Nasal cavity respiratory epithelium epithelial cell of viscerocranial mucosa (primary cell): ENCODE measurements around the gene ZNF710. TPM values are rescaled to one million over a fixed set of nuclear protein-coding genes. Genes with fewer than 3 reads are reported as not detected.

Source experiments
- total RNA-seq: library from RNA; depleted of rRNA; stranded (reverse); fragments of >200 nt; gene quantifications from 2 replicates; pipeline ENCODE4 v1.2.3, GENCODE V29; 2014

ZNF710 gene
- 12.6 and 17.2 TPM in 2 replicates for total RNA-seq

GRCh38 chr15:90001062-90001682 is at the start of gene ZNF710:
TSS of gene ZNF710 (plus strand) at chr15:90001324. CDS start at chr15:90067138, 65,814 bp downstream.

GRCh38 chr15:90101969-90102890 is 101.1 kb downstream of the ZNF710 start, which contains the start of gene IDH2:
TSS of gene IDH2 (minus strand) at chr15:90102468. CDS start at chr15:90102390, 78 bp downstream.

Other genes starting within 250 kb of the ZNF710 start
- 0.21 and 0.34 TPM in 2 replicates for gene MESP2, start 225.0 kb upstream of the ZNF710 start, total RNA-seq
- gene ANPEP, start 186.5 kb upstream of the ZNF710 start, total RNA-seq: under 0.01 and 1.4 TPM in 2 replicates
- 49.9 and 72.1 TPM in 2 replicates for gene AP3S2, start 107.3 kb upstream of the ZNF710 start, total RNA-seq
- gene ARPIN, start 88.4 kb upstream of the ZNF710 start, total RNA-seq: 5.1 and 18.2 TPM in 2 replicates
- gene IDH2, start 101.1 kb downstream of the ZNF710 start, total RNA-seq: 22.9 and 71.1 TPM in 2 replicates
- gene SEMA4B, start 200.0 kb downstream of the ZNF710 start, total RNA-seq: 117 and 329 TPM in 2 replicates
- gene CIB1, start 232.6 kb downstream of the ZNF710 start, total RNA-seq: 27.0 and 30.8 TPM in 2 replicates
- gene GDPGP1, start 232.9 kb downstream of the ZNF710 start, total RNA-seq: 4.1 and 5.0 TPM in 2 replicates
- gene TTLL13, start 248.2 kb downstream of the ZNF710 start, total RNA-seq: under 0.01 and 0.07 TPM in 2 replicates